GM23338 (cell line): ENCODE data around the gene FCHSD2. TPM values are rescaled to one million over a fixed set of nuclear protein-coding genes. Genes with fewer than 3 reads are reported as not detected.

Experiments
- ATAC-seq: fragments of 200-7000 bp; cut with Tn5 transposase; 3 replicates; pipeline ENCODE4 v1.9.1; 2020
- DNase-seq: peaks from one replicate; pipeline ENCODE4 v3.0.0-alpha.2; 2015; ENCODE audit warnings: low spot score
- H2AFZ ChIP-seq: fragments of 200-600 bp; sonication (generic); 2 replicates; pipeline ENCODE4 v1.8.0; 2016; ENCODE audit warnings: antibody characterized with exemption, mild to moderate bottlenecking, moderate library complexity
- H3F3A ChIP-seq: fragments of 200-600 bp; sonication (generic); replicated peaks from 2 replicates; pipeline ENCODE4 v1.8.0; 2017; ENCODE audit warnings: antibody characterized with exemption, mixed run types, low read depth
- H3K27ac ChIP-seq: fragments of 200-600 bp; sonication (generic); 2 replicates; pipeline ENCODE4 v1.6.1; 2016; ENCODE audit warnings: low read depth
- H3K27me3 ChIP-seq: fragments of 200-600 bp; sonication (generic); 2 replicates; pipeline ENCODE4 v1.8.0; 2016; ENCODE audit warnings: mild to moderate bottlenecking, mixed run types, moderate library complexity; ENCODE audit not compliant: insufficient read depth
- H3K36me3 ChIP-seq: fragments of 200-600 bp; sonication (generic); 2 replicates; pipeline ENCODE4 v1.8.0; 2016; ENCODE audit warnings: mild to moderate bottlenecking; ENCODE audit not compliant: insufficient read depth
- H3K4me1 ChIP-seq: fragments of 200-600 bp; sonication (generic); 2 replicates; pipeline ENCODE4 v1.8.0; 2016; ENCODE audit warnings: mild to moderate bottlenecking, moderate library complexity; ENCODE audit not compliant: insufficient read depth
- H3K4me2 ChIP-seq: fragments of 200-600 bp; sonication (generic); 2 replicates; pipeline ENCODE4 v1.7.1; 2017; ENCODE audit warnings: mixed run types
- H3K4me3 ChIP-seq: fragments of 200-600 bp; sonication (generic); 2 replicates; pipeline ENCODE4 v1.6.1; 2016; ENCODE audit warnings: mixed run types
- H3K79me2 ChIP-seq: fragments of 200-600 bp; sonication (generic); replicated peaks from 2 replicates; pipeline ENCODE4 v1.8.0; 2017; ENCODE audit warnings: mild to moderate bottlenecking; ENCODE audit not compliant: insufficient read depth
- H3K9me2 ChIP-seq: fragments of 200-600 bp; sonication (generic); 2 replicates; pipeline ENCODE4 v1.8.0; 2017; ENCODE audit not compliant: insufficient read depth
- H4K20me1 ChIP-seq: fragments of 200-600 bp; sonication (generic); replicated peaks from 2 replicates; pipeline ENCODE4 v1.8.0; 2017; ENCODE audit warnings: mild to moderate bottlenecking; ENCODE audit not compliant: insufficient read depth
- H3K27ac Mint-ChIP-seq: 2 replicates; pipeline ENCODE4 v1.8.0; 2020; ENCODE audit warnings: inconsistent platforms, mild to moderate bottlenecking, moderate library complexity, mixed read lengths
- H3K27me3 Mint-ChIP-seq: 3 replicates; pipeline ENCODE4 v1.8.0; 2022; ENCODE audit warnings: low read depth, mild to moderate bottlenecking, moderate library complexity, mixed read lengths, inconsistent platforms; ENCODE audit not compliant: insufficient read depth, poor library complexity
- H3K36me3 Mint-ChIP-seq: 3 replicates; pipeline ENCODE4 v1.8.0; 2021; ENCODE audit warnings: low read depth, mild to moderate bottlenecking, inconsistent platforms, moderate library complexity, mixed read lengths
- H3K4me1 Mint-ChIP-seq: 3 replicates; pipeline ENCODE4 v1.8.0; 2020; ENCODE audit warnings: mild to moderate bottlenecking, inconsistent platforms, mixed read lengths
- H3K4me3 Mint-ChIP-seq: 3 replicates; pipeline ENCODE4 v1.8.0; 2021; ENCODE audit warnings: moderate library complexity, mild to moderate bottlenecking, inconsistent platforms, mixed read lengths
- H3K9me3 Mint-ChIP-seq: 3 replicates; pipeline ENCODE4 v1.8.0; 2020; ENCODE audit warnings: moderate library complexity, mild to moderate bottlenecking, inconsistent platforms, mixed read lengths
- CREB1 ChIP-seq: fragments of 250-450 bp; sonication (Bioruptor Pico); IDR thresholded peaks from 2 replicates; pipeline ENCODE4 v1.5.0; 2020; ENCODE audit warnings: low read depth, mild to moderate bottlenecking, moderate library complexity
- EZH2phosphoT487 ChIP-seq: fragments of 200-600 bp; sonication (generic); IDR thresholded peaks from one replicate; pipeline ENCODE4 v1.8.1; 2018; ENCODE audit warnings: antibody characterized with exemption; ENCODE audit not compliant: unreplicated experiment
- POLR2AphosphoS5 ChIP-seq: IDR thresholded peaks from 2 replicates; pipeline ENCODE4 v1.6.1; 2016; ENCODE audit warnings: antibody characterized with exemption, low read depth
- STAT1 ChIP-seq: IDR thresholded peaks from one replicate; pipeline ENCODE4 v1.6.1; 2016; ENCODE audit warnings: antibody characterized with exemption; ENCODE audit not compliant: unreplicated experiment
- ZNF114 ChIP-seq: fragments of 250-450 bp; sonication (Bioruptor Pico); IDR thresholded peaks from 2 replicates; pipeline ENCODE4 v1.5.0; 2020; ENCODE audit warnings: mild to moderate bottlenecking, moderate library complexity
- ZNF331 ChIP-seq: fragments of 250-450 bp; sonication (Bioruptor Pico); IDR thresholded peaks from 2 replicates; pipeline ENCODE4 v1.5.0; 2020; ENCODE audit warnings: low read depth, mild to moderate bottlenecking, moderate library complexity
- ZNF462 ChIP-seq: fragments of 250-450 bp; sonication (Bioruptor Pico); IDR thresholded peaks from 2 replicates; pipeline ENCODE4 v1.5.0; 2020; ENCODE audit warnings: mild to moderate bottlenecking, moderate library complexity
- polyA plus RNA-seq: library from polyadenylated mRNA; unstranded; fragments of >200 nt; fragmentation: Nextera tagmentation; extraction: Ambion mirVana; gene quantifications from 2 replicates; pipeline ENCODE4 v1.2.1, GENCODE V29; 2016
- total RNA-seq: library from RNA; depleted of rRNA; stranded (reverse); fragments of >200 nt; shearing (Covaris generic); gene quantifications from 2 replicates; pipeline ENCODE4 v1.2.3, GENCODE V29; 2014
- TF ChIP-seq, protein P1 (sequence below), 2 experiments: fragments of 200-600 bp in 1 of 2; sonication (generic) in 1 of 2; conservative IDR thresholded peaks; 2 replicates each; pipeline versions ENCODE4 v1.5.1 to v1.6.1; 2016 to 2017; ENCODE audit warnings: antibody characterized with exemption in 2 of 2, low read depth in 2 of 2, mild to moderate bottlenecking in 2 of 2, moderate library complexity in 1 of 2

The FCHSD2 gene
- total and polyA plus RNA-seq, 2 experiments from 2014 or later, result 3.6 to 5.2 TPM

DNA sequence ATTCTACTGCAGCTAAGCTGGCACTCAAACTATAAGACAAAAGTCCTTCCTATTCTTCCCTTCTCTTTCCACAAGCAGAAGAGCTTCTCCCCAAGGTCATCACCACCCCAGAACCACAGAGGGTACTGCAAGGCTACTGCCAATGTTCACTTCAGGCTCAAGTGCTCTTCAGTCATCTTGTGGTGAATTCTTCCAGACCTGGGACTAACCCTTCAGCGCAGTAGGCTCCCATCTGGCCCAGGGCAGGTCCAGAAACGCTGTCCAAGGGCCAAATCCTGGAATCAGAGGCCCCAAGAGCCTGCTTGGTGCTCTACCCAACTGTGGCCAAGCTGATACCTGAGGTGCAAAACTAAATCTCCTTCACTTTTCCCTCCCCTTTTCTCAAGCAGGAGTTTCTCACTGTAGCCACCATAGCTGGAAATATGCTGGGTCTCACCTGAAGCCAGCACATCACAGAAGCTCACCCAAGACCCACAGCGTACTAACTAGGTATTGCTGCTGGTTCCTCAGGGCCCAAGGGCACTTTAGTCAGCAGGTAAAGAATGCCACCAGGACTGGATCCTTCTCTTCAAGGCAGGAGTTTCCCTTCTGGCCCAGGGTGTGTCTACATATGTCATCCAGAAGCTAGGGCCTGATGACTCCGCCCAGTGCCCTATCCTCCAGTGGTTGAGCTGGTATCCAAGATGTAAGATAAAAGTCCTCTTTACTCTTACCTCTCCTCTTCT is 27.8 kb downstream of the FCHSD2 start (continued):
- TF ChIP-seq ZNF114 (CRISPR knock-in tag), result no peak
- TF ChIP-seq POLR2AphosphoS5, result no peak
- TF ChIP-seq ZNF331 (CRISPR knock-in tag), result no peak
- TF ChIP-seq ZNF462 (CRISPR knock-in tag), result no peak
- no peak for TF ChIP-seq CREB1 (CRISPR knock-in tag)

- Histone ChIP-seq H3K27me3 (no peaks in the 10 kb centered on the region), H3K4me1 (no peaks in the 10 kb centered on the region), H3K79me2 (no peaks in the 10 kb centered on the region), H3K9me2 (no peaks in the 10 kb centered on the region), H4K20me1 (no peaks in the 10 kb centered on the region), H3F3A (no peaks in the 10 kb centered on the region), H3K27ac (no peak overlapping the region), H2AFZ (no peak overlapping the region), H3K4me2 (no peak overlapping the region), H3K4me3 (no peak overlapping the region), H3K36me3 (no peaks in the 10 kb centered on the region)
- Mint-ChIP-seq H3K9me3 (no peaks in the 10 kb centered on the region), H3K4me1 (peaks cover 4% of the 10 kb centered on the region; the same call in 1 of the 3 replicates), H3K27me3 (no peaks in the 10 kb centered on the region), H3K4me3 (no peak overlapping the region), H3K27ac (no peak overlapping the region), H3K36me3 (no peaks in the 10 kb centered on the region)
- no peak for DNase-seq
- no peak for ATAC-seq
- TF ChIP-seq EZH2phosphoT487, result no peak
- TF ChIP-seq STAT1, result no peak
- TF ChIP-seq, protein P1, sequence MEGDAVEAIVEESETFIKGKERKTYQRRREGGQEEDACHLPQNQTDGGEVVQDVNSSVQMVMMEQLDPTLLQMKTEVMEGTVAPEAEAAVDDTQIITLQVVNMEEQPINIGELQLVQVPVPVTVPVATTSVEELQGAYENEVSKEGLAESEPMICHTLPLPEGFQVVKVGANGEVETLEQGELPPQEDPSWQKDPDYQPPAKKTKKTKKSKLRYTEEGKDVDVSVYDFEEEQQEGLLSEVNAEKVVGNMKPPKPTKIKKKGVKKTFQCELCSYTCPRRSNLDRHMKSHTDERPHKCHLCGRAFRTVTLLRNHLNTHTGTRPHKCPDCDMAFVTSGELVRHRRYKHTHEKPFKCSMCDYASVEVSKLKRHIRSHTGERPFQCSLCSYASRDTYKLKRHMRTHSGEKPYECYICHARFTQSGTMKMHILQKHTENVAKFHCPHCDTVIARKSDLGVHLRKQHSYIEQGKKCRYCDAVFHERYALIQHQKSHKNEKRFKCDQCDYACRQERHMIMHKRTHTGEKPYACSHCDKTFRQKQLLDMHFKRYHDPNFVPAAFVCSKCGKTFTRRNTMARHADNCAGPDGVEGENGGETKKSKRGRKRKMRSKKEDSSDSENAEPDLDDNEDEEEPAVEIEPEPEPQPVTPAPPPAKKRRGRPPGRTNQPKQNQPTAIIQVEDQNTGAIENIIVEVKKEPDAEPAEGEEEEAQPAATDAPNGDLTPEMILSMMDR (conservative IDR thresholded peaks at IDR 0.05; ENCODE audit: low read depth in 2 of 2), result peak in 1 of 2 experiments; percentile 11; a peak in 1 of 4 replicates
- TF ChIP-seq ZNF114 (CRISPR knock-in tag), result no peak
Measured at GRCh38 chr11:73113426-73113825, 28.7 kb downstream of the FCHSD2 start.
